Femur (tissue), 1 donor: Measurements from ENCODE around the gene STRA6.

Experiments used
- DNase-seq: peaks from one replicate; pipeline ENCODE4 v3.0.0-alpha.2; 2017

The STRA6 gene

DNA sequence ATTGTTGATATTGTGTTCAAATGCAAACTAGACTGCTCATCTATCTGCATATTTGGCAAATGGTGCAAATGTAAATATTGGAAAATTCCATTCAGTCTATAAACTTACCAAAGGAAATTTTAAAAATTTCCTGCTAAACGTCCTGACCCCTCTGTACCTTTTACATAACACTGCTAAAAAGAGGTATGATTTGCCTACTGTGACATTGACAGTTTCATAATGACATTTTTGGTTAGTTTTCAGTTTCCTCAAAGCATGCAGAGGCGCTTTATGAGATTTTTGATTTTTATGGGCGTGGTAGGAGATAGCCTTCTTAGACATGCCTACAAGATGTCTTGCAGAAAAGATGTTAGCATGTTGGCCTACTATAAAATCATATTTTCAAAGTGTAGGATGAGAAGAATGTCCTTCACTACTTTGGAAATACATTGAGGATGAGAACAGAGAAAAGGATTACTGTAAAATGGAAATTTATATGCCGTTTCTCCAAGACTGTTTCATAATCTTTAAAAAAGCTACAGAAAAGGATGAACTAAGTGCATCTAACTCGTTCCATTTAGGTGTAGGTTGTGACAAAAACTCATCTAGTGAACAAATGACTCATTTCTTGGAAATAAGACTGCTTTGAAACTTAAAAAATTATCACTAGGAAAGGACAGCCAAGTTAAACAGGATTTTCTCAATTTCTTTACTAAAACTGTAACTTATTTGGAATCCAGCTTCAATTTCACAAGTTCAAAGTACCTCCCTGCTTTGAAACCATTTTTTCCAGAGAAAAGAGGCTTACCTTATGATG, 43.5 kb downstream of the STRA6 start:
- no peak for DNase-seq

DNA sequence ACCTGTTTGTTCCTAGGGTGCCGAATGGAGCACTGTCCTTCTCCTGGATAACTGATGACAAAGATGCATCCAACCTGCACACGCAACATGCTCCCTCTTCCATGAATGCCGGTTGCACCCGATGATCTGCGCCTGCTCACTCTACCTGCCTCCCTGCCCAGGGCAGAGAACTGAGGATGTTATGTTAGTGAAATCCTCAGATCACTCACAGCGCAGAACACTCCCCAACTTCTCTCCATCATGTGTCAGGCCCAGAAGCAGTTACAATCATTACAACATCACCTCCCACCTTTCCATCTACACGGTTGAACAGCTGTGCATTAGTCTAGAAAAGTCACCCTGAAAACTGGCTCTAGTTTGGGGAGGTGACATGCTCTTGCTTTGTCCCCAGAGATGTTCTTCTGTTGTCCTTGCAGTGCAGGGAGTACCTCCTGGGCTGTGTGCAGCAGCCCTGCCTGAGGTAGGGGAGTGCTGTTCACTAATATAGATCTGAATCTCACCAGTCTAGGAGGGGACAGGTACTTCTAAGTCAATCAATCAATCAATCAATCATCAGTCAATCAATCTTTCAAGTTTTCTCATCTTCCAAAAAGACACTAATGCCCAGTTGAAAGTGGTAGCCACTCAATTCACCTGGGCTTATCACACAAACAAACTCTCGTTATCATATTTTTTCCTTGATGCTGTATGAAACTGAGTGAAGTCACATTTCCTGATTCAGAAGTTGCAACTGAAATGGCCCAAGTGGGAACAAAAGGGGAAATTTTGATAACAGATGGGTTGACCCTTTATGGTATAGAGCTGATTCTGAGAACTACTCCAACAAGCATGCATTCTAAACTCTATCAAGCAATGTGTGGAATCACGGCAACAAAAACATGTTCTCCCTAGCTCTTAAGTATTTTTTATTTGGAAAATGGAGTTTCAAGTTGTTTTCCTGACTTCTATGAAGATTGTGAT, 44.4 kb downstream of the STRA6 start:
- no peak for DNase-seq

DNA sequence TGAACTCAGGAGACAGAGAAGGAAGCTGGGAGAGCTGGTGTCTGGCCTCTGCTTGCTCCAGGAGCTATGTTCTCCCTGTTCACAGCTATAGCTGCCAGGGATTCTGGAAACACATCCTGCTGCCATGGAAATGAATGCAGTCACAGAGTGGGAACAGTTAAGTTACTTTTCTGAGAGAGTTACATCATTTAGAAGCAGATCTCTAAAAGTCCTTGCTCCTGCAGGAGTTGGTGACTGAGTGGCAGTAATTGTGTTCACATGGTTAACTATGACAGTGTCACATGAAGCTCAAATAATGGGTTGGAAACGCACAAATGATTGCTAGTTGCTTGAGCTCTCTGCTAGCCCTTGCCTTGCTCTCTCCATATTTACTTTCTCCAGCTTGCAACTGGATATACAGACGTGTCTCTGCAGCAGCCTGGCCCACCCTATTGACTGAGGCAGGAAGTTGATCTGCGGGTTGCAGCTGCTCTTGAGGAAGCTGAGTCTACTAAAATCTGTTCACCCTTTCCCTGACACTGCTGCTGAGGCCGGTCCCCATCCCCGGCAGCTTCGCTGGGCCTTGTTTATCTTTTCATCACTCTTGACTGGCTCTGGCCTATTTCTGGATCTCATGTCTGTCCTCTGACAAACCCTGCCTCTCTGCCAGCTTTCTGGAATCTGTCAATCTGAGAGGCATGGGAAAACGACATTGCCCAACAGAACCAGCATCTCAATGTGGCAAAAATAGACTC, 45.7 kb downstream of the STRA6 start:
- peak; percentile 78 for DNase-seq

DNA sequence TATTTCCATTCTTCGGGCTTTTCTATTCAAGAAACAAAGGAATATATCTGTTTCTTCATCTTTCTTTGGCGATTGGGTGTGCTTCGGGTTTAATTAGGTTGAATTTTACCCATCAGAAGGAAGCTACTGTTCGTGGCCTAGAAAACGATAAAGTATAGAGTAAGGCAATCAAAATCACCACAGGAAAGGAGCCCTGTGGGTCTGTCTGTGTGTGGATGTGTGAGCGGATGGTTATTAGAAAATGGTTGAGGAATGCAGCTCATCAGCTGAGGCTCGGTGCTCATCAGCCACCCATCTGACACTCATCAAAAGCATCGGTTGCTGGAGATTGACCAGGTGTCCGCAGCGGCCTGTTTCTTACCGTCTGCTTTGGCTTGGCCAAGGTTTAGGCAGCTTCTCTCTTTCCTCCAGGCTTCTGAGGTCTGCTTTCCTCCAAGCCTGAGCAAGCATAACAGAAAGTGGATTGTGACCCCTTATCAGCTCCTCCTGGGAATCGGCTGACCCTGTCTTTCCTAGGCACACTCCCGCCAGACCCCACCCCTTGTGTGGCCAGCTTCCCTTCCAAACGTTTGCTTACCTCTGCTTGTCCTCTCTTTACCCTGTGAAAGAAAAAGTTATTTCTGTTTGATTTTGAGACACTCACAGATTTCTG, 46.7 kb downstream of the STRA6 start:
- no peak for DNase-seq

DNA sequence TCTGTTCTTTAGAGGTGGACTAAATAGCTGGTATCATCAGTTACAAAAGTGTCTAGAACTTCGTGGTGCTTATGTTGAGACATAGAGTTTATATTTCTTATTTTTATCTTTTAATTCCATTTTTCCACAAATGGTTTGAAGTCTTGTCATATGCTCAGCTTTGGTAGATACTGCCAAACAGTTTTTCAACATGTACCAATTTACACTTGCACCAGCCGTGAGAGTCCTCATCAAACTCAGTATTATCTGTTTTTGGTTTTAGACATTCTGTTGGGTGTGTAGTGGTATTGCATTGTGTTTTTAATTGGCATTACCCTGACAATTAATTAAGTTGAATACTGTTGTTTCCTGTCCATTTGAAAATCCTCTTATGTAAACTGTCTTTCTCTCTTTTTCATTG, 55.5 kb downstream of the STRA6 start:
- DNase-seq = no peak

DNA sequence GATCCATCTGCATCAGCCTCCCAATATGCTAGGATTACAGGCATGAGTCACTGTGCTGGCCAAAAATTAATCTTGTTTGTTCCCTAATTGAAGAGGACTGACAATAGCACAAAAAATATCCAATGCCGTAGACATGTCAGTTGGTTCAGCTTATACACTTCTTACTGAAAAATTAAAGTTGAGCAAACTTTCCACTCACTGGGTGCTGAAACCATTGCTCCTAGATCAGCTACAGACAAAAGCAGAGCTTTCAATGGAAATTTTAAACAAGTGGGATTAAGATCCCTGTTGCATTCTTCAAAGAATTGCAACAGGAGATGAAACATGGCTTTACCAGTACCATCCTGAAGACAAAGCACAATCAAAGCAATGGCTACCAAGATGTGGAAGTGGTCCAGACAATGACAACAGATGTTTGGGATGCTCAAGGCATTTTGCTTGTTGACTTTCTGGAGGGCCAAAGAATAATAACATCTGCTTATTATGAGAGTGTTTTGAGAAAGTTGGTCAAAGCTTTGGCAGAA, 56.2 kb downstream of the STRA6 start:
- DNase-seq = no peak

DNA sequence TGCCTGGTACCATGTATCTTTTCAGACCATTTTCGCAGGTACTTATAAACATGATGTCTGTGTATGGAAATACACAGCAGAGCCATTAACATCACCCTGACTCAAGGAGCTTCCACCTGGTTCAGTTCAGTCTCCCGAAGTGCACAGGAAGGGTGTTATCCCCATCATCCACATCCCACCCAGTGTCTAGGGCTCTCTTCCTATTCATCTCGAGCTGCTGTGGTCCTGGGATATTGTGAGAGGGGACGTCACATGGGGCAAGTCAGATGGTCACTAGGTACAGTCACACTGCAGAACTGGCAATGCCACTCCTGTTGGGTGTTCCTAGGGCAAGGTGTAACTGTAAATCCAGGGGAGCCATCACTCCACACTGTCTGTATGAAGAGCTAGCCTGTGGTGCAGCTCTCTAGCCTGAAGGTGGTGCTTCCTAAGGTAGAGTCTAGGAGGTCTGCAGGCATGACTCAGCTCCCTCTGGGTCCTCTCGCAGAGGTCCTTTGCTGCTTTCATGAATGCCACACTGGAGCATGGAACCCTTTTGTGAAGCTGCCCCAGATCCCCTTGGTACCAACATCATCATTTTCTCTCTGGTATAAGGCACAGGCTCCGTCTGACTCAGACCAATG, 58.3 kb downstream of the STRA6 start:
- no peak for DNase-seq

DNA sequence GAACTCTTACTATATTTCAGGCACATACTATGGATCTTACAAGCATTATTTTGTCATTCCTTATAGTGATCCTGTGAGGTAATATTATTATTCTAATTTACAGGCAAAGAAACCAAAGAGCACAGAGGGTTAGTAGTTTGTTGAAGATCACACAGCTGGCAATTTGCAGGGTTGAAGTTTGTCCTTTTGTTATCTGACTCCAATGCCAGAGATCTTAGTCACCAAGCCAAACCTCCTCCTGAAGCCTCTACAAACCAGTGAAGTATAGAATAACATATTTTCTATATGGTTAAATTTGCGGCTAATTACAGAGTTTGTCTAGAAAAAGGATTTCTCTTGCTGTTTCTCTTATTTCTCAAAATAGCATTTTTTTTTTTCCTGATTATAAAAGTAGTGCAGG, 61.0 kb downstream of the STRA6 start:
- no peak for DNase-seq

DNA sequence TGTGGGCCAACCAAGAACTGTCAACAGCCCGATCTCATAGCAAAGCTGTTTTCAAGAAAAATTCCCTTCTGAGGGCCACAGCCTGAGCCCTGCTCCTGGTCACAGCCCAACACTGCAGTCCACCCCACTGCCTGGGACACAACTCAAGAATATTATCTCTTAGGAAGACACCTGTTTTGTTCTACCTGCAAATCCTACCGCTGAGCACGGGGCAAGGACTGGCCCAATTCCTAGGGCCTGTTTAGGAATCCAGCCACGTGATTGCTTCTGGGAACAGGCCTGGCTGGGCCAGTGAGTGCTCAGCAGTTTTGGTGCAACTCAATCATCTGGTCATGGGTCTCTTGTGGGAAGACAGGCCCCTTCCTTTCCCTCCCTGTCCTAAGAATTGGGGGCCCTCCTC, 63.9 kb downstream of the STRA6 start:
- DNase-seq = no peak

DNA sequence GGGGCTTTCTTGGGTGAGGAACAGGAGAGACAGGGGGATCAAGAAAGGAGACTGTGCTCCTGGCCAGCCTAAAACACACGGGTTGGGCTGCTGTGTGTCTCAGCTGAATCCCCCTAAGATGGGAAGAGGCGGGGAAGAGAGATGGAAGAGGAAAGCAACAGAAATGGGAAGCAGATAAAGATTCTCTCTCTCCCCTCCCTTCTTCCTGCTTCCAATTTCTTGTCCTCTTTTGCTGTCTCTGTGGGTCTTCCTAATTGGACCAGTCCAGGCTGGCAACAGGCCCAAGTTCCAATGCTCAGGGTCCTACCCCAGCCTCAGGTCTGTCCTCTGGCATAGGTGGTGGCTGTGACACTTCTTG, 65.1 kb downstream of the STRA6 start:
- no peak for DNase-seq

DNA sequence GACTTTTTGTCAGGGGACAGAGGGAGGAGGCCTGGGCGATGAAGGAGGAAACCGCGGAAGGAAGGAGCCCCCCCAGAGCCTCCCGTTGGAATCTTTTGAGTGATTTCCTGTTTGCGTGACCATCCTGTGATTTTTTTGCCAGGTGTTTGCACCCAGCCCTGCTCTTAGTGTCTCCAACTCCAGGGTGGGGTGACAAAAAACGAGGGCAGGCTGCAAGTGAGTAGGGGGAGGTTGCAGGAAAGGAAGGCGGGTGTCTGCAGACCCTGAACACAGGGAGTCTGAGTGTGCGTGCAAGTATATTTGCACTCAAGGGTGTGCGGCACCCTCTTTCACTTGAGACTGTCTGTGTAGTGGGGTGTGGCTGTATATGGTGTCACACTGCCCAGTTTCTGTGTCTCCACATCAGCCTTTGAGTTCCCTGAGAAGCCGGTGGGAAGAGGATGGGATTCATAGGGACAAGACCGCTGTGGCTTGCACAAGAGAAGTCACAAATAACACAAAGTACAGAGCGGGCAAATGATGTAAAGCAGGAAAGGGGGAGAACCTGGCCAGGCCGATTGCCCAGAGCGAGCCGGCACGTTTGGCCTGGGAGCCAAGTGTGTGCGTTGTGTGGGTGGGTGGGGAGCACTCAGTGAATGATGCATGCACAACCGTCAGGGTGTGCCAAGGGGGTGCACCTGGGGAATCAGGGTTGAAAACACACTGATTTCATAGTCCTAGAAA, 65.6 kb downstream of the STRA6 start:
- DNase-seq = no peak

DNA sequence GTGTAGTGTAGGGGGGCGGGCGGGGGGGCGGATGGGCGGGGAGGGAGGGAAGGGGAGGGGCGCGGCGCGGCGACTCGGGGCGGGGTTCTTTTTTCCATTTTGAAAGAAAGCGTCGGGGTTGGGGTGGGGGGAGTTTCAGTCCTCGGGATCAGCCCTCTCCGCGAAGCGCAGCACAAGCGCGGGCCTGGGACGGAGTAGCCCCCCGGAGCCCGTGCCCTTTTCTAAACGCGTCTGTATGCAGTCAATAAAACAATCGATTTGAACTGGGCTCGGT, 66.1 kb downstream of the STRA6 start:
- no peak for DNase-seq

DNA sequence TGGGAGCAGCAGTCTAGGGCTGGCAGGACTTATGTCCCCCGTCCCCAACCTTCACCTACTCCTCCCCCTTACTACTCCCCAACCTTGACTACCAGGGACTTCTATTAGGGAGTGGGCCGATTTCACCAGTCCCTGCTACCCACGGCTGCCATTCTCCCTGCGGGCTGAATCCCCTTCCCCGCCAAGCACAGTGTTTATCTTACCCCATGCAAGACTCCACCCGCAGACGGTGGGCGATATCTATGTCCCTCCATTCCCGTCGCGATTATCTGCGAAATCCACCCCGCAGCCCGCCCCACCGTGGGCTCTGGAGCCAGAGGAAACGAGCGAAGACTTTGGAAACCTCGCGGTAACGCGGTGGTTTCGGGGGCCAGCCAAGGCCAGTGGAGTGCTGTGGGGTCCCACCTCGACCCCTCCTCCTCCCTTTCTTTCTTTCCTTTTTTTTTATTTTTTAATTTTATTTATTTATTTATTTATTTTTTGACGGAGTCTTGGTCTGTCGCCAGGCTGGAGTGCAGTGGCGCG, 67.5 kb downstream of the STRA6 start:
- no peak for DNase-seq

DNA sequence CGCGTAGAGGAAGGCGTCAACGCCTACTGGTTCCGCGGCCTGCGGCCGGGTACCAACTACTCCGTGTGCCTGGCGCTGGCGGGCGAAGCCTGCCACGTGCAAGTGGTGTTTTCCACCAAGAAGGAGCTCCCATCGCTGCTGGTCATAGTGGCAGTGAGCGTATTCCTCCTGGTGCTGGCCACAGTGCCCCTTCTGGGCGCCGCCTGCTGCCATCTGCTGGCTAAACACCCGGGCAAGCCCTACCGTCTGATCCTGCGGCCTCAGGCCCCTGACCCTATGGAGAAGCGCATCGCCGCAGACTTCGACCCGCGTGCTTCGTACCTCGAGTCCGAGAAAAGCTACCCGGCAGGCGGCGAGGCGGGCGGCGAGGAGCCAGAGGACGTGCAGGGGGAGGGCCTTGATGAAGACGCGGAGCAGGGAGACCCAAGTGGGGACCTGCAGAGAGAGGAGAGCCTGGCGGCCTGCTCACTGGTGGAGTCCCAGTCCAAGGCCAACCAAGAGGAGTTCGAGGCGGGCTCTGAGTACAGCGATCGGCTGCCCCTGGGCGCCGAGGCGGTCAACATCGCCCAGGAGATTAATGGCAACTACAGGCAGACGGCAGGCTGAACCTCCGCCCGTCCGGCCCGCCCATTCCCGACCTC, 68.1 kb downstream of the STRA6 start:
- DNase-seq = no peak

DNA sequence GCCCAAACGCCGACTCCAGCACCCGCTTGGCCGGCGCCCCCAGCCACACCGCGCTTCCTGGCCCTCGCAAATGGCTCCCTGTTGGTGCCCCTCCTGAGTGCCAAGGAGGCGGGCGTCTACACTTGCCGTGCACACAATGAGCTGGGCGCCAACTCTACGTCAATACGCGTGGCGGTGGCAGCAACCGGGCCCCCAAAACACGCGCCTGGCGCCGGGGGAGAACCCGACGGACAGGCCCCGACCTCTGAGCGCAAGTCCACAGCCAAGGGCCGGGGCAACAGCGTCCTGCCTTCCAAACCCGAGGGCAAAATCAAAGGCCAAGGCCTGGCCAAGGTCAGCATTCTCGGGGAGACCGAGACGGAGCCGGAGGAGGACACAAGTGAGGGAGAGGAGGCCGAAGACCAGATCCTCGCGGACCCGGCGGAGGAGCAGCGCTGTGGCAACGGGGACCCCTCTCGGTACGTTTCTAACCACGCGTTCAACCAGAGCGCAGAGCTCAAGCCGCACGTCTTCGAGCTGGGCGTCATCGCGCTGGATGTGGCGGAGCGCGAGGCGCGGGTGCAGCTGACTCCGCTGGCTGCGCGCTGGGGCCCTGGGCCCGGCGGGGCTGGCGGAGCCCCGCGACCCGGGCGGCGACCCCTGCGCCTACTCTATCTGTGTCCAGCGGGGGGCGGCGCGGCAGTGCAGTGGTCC, 68.7 kb downstream of the STRA6 start:
- no peak for DNase-seq

DNA sequence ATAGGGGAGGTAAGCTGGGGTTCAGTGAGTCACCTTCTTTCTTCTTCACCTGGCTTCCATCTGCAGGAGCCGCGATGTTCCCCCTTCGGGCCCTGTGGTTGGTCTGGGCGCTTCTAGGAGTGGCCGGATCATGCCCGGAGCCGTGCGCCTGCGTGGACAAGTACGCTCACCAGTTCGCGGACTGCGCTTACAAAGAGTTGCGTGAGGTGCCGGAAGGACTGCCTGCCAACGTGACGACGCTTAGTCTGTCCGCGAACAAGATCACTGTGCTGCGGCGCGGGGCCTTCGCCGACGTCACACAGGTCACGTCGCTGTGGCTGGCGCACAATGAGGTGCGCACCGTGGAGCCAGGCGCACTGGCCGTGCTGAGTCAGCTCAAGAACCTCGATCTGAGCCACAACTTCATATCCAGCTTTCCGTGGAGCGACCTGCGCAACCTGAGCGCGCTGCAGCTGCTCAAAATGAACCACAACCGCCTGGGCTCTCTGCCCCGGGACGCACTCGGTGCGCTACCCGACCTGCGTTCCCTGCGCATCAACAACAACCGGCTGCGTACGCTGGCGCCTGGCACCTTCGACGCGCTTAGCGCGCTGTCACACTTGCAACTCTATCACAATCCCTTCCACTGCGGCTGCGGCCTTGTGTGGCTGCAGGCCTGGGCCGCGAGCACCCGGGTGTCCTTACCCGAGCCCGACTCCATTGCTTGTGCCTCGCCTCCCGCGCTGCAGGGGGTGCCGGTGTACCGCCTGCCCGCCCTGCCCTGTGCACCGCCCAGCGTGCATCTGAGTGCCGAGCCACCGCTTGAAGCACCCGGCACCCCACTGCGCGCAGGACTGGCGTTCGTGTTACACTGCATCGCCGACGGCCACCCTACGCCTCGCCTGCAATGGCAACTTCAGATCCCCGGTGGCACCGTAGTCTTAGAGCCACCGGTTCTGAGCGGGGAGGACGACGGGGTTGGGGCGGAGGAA, 69.6 kb downstream of the STRA6 start:
- no peak for DNase-seq

DNA sequence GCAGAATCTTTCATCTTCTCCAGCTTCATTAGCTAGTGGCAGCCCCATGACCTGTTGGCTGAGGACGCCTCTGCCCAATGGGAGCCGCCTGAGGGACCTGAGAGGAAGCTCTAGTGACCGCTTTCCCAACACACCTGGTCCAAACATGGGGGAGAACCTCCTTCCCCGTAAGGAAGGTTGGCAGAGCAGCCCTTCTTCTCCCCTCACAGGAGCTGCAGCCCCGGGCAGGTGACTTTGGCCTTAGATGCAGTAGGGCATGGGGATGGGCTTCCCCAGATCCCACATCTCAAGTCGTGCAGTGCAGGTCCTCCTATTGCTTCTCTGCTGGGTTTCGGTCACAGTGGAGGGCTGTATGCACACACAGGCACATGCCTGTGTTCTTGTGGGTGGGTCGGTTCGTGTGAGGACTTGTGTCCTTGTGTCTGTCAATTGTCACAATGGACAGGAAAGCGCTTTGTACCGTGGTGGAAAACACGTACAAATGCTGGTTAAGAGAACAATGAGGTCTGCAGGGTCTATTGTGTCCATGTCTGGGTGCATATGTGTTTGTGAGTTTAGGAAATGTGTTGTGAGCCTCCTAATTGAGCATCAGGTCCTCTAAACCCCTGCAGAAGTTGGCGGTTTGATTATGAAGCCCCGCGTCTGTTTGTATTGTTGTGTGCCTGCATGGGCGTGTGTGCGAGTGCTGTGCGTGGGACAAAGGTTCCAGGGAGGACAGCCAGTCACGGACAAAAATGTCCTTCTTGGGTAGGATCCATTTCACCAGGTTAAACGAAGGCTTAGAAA, 70.8 kb downstream of the STRA6 start:
- DNase-seq = no peak
